SK-N-SH (cell line): ENCODE results near the gene GPR3. TPM values are rescaled to one million over a fixed set of nuclear protein-coding genes. Genes with fewer than 3 reads are reported as not detected.

Experiments used
- CTCF ChIA-PET: fragments of 300-600, 350-600 bp; formaldehyde crosslinking; extraction: SDS; loops from one replicate; lab custom pipeline; 2021; lab: Yijun Ruan, JAX
- POLR2A ChIA-PET: fragments of 350-600 bp; sonication (Branson Sonifier 250); formaldehyde crosslinking; extraction: SDS; loops from one replicate; lab custom pipeline; 2020; ENCODE audit warnings: antibody characterized with exemption, inconsistent platforms; lab: Yijun Ruan, JAX
- DNase-seq: peaks from one replicate; pipeline ENCODE4 v3.0.0; 2012
- H2AFZ ChIP-seq: fragments of 200-600 bp; sonication (generic); 2 replicates; pipeline ENCODE4 v1.8.1; 2016; ENCODE audit warnings: antibody characterized with exemption, mild to moderate bottlenecking, low read depth
- H3F3A ChIP-seq: fragments of 200-600 bp; sonication (generic); replicated peaks from 2 replicates; pipeline ENCODE3; 2016; ENCODE audit warnings: antibody characterized with exemption, mild to moderate bottlenecking; ENCODE audit not compliant: insufficient read depth
- H3K27ac ChIP-seq, 2 experiments: fragments of 200-500 bp in 1 of 2; fragments of 200-600 bp in 1 of 2; sonication (Bioruptor generic) in 1 of 2; sonication (generic), shearing (Covaris generic) in 1 of 2; 2 replicates each; pipeline versions ENCODE4 v1.5.1 to v1.6.1; 2014 to 2016; ENCODE audit warnings: low read depth in 2 of 2, inconsistent platforms in 1 of 2, low read length in 1 of 2, mild to moderate bottlenecking in 1 of 2, mixed read lengths in 1 of 2
- H3K27me3 ChIP-seq: fragments of 200-600 bp; sonication (generic), shearing (Covaris generic); 2 replicates; pipeline ENCODE4 v1.6.1; 2016; ENCODE audit warnings: mixed run types; ENCODE audit not compliant: insufficient read depth
- H3K36me3 ChIP-seq, 2 experiments: fragments of 200-500 bp in 1 of 2; fragments of 200-600 bp in 1 of 2; sonication (Bioruptor generic) in 1 of 2; sonication (generic) in 1 of 2; replicated peaks in 1 of 2; 2 replicates each; pipeline versions ENCODE3 to v1.5.1; 2014 to 2016; ENCODE audit warnings: low read length in 1 of 2, mild to moderate bottlenecking in 1 of 2; ENCODE audit not compliant: insufficient read depth in 2 of 2, control insufficient read depth in 1 of 2
- H3K4me1 ChIP-seq, 2 experiments: fragments of 200-500 bp in 1 of 2; fragments of 200-600 bp in 1 of 2; sonication (Bioruptor generic) in 1 of 2; sonication (generic), shearing (Covaris generic) in 1 of 2; 2 replicates each; pipeline versions ENCODE4 v1.5.1 to v1.6.1; 2014 to 2016; ENCODE audit warnings: low read depth in 1 of 2, low read length in 1 of 2, mixed run types in 1 of 2; ENCODE audit not compliant: insufficient read depth in 2 of 2, control insufficient read depth in 1 of 2
- H3K4me2 ChIP-seq: fragments of 200-600 bp; sonication (generic), shearing (Covaris generic); 2 replicates; pipeline ENCODE4 v1.6.1; 2017; ENCODE audit warnings: mixed run types
- H3K4me3 ChIP-seq, 2 experiments: fragments of 200-500 bp in 1 of 2; fragments of 200-600 bp in 1 of 2; sonication (Bioruptor generic) in 1 of 2; sonication (generic), shearing (Covaris generic) in 1 of 2; 2 replicates each; pipeline versions ENCODE4 v1.5.1 to v1.8.1; 2014 to 2016; ENCODE audit warnings: low read depth in 2 of 2, inconsistent platforms in 1 of 2, low read length in 1 of 2, mild to moderate bottlenecking in 1 of 2, mixed read lengths in 1 of 2, moderate library complexity in 1 of 2
- H3K79me2 ChIP-seq: fragments of 200-600 bp; sonication (generic); 2 replicates; pipeline ENCODE4 v1.8.1; 2017; ENCODE audit warnings: mild to moderate bottlenecking; ENCODE audit not compliant: insufficient read depth
- H3K9ac ChIP-seq: fragments of 200-600 bp; sonication (generic); 2 replicates; pipeline ENCODE4 v1.6.1; 2017; ENCODE audit warnings: mixed run types
- H3K9me2 ChIP-seq: fragments of 200-600 bp; sonication (generic); 2 replicates; pipeline ENCODE4 v1.6.1; 2017; ENCODE audit warnings: mixed run types
- H3K9me3 ChIP-seq: fragments of 200-600 bp; sonication (generic); 2 replicates; pipeline ENCODE4 v1.6.1; 2017; ENCODE audit warnings: mixed run types, mild to moderate bottlenecking, moderate library complexity
- H4K20me1 ChIP-seq: fragments of 200-600 bp; sonication (generic); 2 replicates; pipeline ENCODE4 v1.6.1; 2017; ENCODE audit warnings: mild to moderate bottlenecking, mixed run types; ENCODE audit not compliant: insufficient read depth
- CHD2 ChIP-seq: fragments of 150-350 bp; IDR thresholded peaks from 2 replicates; pipeline ENCODE4 v1.6.1; 2018; ENCODE audit warnings: low read length; ENCODE audit not compliant: partially characterized antibody
- EZH2phosphoT487 ChIP-seq: fragments of 200-600 bp; sonication (generic); IDR thresholded peaks from 2 replicates; pipeline ENCODE4 v1.6.1; 2017; ENCODE audit warnings: low read depth, mixed run types, mild to moderate bottlenecking, antibody characterized with exemption, moderate library complexity, borderline replicate concordance
- JUND ChIP-seq: IDR thresholded peaks from 2 replicates; pipeline ENCODE4 v1.4.0; 2012
- MEF2A ChIP-seq: IDR thresholded peaks from 2 replicates; pipeline ENCODE4 v1.4.0; 2012; ENCODE audit warnings: low read depth, borderline replicate concordance
- NFIC ChIP-seq: IDR thresholded peaks from 2 replicates; pipeline ENCODE4 v1.4.0; 2012; ENCODE audit warnings: borderline replicate concordance
- POLR2AphosphoS5 ChIP-seq: IDR thresholded peaks from 2 replicates; pipeline ENCODE4 v1.6.1; 2012; ENCODE audit warnings: low read depth, low read length
- RFX5 ChIP-seq: IDR thresholded peaks from 2 replicates; pipeline ENCODE4 v1.6.1; 2012; ENCODE audit warnings: mild to moderate bottlenecking, improper control_type of control experiment, low read length
- RXRA ChIP-seq: IDR thresholded peaks from 2 replicates; pipeline ENCODE4 v1.4.0; 2012; ENCODE audit warnings: low read depth, mild to moderate bottlenecking, borderline replicate concordance
- SIN3A ChIP-seq: IDR thresholded peaks from 2 replicates; pipeline ENCODE4 v1.6.1; 2012; ENCODE audit warnings: low read depth, mild to moderate bottlenecking, low read length, moderate library complexity, borderline replicate concordance
- SMC3 ChIP-seq: IDR thresholded peaks from 2 replicates; pipeline ENCODE4 v1.6.1; 2012; ENCODE audit warnings: low read depth, low read length, improper control_type of control experiment
- TAF1 ChIP-seq: IDR thresholded peaks from 2 replicates; pipeline ENCODE4 v1.6.1; 2012; ENCODE audit warnings: low read depth, mild to moderate bottlenecking, low read length, moderate library complexity, borderline replicate concordance
- WGBS: methylation state at CpG from one replicate; pipeline ENCODE4 v1.1.6; 2017; ENCODE audit warnings: low lambda C conversion rate; 5-methylcytosine and 5-hydroxymethylcytosine counted together
- polyA plus RNA-seq, 3 experiments: library from polyadenylated mRNA; depleted of rRNA; stranded (reverse); fragments of >200 nt; gene quantifications; 2 replicates each; pipeline ENCODE4 v1.2.3, GENCODE V29; 2012
- TF ChIP-seq, protein P1 (sequence below): IDR thresholded peaks from 2 replicates; pipeline ENCODE4 v1.4.0; 2012; ENCODE audit warnings: low read depth, borderline replicate concordance
- TF ChIP-seq, protein P2 (sequence below): fragments of 200-600 bp; sonication (generic); IDR thresholded peaks from 2 replicates; pipeline ENCODE4 v1.6.1; 2017; ENCODE audit warnings: antibody characterized with exemption, mild to moderate bottlenecking, moderate library complexity
- TF ChIP-seq, protein P3 (sequence below): IDR thresholded peaks from 2 replicates; pipeline ENCODE4 v1.4.0; 2012; ENCODE audit warnings: low read depth, borderline replicate concordance
- TF ChIP-seq, protein P4 (sequence below): fragments of 150-350 bp; IDR thresholded peaks from 2 replicates; pipeline ENCODE4 v1.6.1; 2016; ENCODE audit warnings: mild to moderate bottlenecking, low read depth, low read length
- TF ChIP-seq, protein P5 (sequence below): fragments of 150-350 bp; IDR thresholded peaks from 2 replicates; pipeline ENCODE4 v1.6.1; 2017; ENCODE audit warnings: antibody characterized with exemption, low read length, low read depth, borderline replicate concordance

Gene GPR3
- polyA plus RNA-seq, 1 of the 3 experiments (the other 2 are of a cell fraction) = 6.0 TPM

DNA sequence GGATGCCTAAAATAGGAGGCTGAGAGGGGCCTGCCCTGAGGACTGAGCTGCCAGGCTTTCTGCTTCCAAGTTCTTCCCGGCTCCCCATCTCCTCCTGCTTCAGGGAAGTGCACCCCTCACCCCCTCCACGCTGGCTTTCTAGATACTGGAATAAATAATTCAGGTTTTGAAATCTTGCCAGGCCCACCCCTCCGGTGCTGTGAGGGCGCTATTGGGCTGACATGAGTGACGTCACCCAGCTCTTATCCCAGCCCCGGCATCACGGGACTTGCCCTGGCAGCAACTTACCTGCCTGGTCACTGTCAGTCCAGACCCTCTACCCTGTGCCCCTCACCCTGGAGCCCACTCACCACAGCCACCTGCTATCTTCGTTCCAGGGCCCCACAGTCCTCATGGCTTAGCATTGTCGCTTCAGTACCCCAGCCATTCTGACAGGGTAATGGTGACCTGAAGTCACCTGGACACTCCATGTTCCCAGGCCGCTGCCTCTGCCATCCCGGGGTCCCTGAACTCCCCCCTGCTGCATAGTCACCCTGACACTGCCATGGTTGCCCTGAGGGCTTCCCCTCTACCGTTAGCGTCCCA, 819 bp upstream of the GPR3 start:
- 49% methylated on average over 11 of the region's 13 CpGs for whole genome bisulfite sequencing
- no peaks in the 10 kb centered on the region for H3K9me3 ChIP-seq
- no peaks in the 10 kb centered on the region; the same call in 1 of the 2 replicates for H3K27me3 ChIP-seq
- no peaks in the 10 kb centered on the region for H4K20me1 ChIP-seq
- H2AFZ ChIP-seq = no peak overlapping the region
- no peak for DNase-seq
- ChIA-PET CTCF (interaction anchor here (0.6 to 20.0 kb wide), 24 partner anchors 9 to 381 kb away, joined by 3 to 731 read pairs (median 5); partner anchors contain the start of genes CD164L2, MAP3K6 and STX12), POLR2A (interaction anchor here (1.0 to 1.8 kb wide), 3 partner anchors 26 to 215 kb away, joined by 3 to 10 read pairs (median 5); partner anchors contain the start of gene MAP3K6)
- H3K36me3 ChIP-seq = no peaks in the 10 kb centered on the region
- no peak for TF ChIP-seq SIN3A
- TF ChIP-seq TAF1 = no peak
- TF ChIP-seq, protein P1, sequence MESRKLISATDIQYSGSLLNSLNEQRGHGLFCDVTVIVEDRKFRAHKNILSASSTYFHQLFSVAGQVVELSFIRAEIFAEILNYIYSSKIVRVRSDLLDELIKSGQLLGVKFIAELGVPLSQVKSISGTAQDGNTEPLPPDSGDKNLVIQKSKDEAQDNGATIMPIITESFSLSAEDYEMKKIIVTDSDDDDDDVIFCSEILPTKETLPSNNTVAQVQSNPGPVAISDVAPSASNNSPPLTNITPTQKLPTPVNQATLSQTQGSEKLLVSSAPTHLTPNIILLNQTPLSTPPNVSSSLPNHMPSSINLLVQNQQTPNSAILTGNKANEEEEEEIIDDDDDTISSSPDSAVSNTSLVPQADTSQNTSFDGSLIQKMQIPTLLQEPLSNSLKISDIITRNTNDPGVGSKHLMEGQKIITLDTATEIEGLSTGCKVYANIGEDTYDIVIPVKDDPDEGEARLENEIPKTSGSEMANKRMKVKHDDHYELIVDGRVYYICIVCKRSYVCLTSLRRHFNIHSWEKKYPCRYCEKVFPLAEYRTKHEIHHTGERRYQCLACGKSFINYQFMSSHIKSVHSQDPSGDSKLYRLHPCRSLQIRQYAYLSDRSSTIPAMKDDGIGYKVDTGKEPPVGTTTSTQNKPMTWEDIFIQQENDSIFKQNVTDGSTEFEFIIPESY = no peak
- TF ChIP-seq, protein P2, sequence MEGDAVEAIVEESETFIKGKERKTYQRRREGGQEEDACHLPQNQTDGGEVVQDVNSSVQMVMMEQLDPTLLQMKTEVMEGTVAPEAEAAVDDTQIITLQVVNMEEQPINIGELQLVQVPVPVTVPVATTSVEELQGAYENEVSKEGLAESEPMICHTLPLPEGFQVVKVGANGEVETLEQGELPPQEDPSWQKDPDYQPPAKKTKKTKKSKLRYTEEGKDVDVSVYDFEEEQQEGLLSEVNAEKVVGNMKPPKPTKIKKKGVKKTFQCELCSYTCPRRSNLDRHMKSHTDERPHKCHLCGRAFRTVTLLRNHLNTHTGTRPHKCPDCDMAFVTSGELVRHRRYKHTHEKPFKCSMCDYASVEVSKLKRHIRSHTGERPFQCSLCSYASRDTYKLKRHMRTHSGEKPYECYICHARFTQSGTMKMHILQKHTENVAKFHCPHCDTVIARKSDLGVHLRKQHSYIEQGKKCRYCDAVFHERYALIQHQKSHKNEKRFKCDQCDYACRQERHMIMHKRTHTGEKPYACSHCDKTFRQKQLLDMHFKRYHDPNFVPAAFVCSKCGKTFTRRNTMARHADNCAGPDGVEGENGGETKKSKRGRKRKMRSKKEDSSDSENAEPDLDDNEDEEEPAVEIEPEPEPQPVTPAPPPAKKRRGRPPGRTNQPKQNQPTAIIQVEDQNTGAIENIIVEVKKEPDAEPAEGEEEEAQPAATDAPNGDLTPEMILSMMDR = no peak
- TF ChIP-seq JUND = no peak
- TF ChIP-seq NFIC = no peak
- no peak for TF ChIP-seq SMC3
- TF ChIP-seq, protein P3, sequence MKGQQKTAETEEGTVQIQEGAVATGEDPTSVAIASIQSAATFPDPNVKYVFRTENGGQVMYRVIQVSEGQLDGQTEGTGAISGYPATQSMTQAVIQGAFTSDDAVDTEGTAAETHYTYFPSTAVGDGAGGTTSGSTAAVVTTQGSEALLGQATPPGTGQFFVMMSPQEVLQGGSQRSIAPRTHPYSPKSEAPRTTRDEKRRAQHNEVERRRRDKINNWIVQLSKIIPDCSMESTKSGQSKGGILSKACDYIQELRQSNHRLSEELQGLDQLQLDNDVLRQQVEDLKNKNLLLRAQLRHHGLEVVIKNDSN = no peak
- TF ChIP-seq RXRA = no peak
- TF ChIP-seq CHD2 = no peak
- no peak for TF ChIP-seq POLR2AphosphoS5
- TF ChIP-seq, protein P4, sequence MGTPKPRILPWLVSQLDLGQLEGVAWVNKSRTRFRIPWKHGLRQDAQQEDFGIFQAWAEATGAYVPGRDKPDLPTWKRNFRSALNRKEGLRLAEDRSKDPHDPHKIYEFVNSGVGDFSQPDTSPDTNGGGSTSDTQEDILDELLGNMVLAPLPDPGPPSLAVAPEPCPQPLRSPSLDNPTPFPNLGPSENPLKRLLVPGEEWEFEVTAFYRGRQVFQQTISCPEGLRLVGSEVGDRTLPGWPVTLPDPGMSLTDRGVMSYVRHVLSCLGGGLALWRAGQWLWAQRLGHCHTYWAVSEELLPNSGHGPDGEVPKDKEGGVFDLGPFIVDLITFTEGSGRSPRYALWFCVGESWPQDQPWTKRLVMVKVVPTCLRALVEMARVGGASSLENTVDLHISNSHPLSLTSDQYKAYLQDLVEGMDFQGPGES = no peak
- no peak for TF ChIP-seq RFX5
- TF ChIP-seq, protein P5, sequence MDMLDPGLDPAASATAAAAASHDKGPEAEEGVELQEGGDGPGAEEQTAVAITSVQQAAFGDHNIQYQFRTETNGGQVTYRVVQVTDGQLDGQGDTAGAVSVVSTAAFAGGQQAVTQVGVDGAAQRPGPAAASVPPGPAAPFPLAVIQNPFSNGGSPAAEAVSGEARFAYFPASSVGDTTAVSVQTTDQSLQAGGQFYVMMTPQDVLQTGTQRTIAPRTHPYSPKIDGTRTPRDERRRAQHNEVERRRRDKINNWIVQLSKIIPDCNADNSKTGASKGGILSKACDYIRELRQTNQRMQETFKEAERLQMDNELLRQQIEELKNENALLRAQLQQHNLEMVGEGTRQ = no peak
- no peak for TF ChIP-seq MEF2A
- TF ChIP-seq EZH2phosphoT487 = no peak
- H3K9ac ChIP-seq = no peak overlapping the region
- H3K27ac ChIP-seq = no peak overlapping the region; a peak in 1 of 4 replicates
- peak overlapping the region; percentile 100 for H3K4me2 ChIP-seq
- peaks cover 0 to 28% of the 10 kb centered on the region in 2 experiments; a peak in 2 of 4 replicates for H3K4me1 ChIP-seq
- peaks cover 9% of the 10 kb centered on the region for H3F3A ChIP-seq
- peaks cover 11% of the 10 kb centered on the region; the same call in 1 of the 2 replicates for H3K79me2 ChIP-seq
- 0 out of 4 replicates have a peak overlapping the region, but pooled peaks of 1 of the 2 experiments have one; percentile 94 for H3K4me3 ChIP-seq
- H3K9me2 ChIP-seq = no peaks in the 10 kb centered on the region
